GM19023 (cell line): ENCODE measurements around the gene DAPK1.

Experiments
- ATAC-seq: cut with Tn5 transposase; IDR thresholded peaks from one replicate; pipeline ENCODE4 v1.9.1; 2021; ENCODE audit warnings: mild to moderate bottlenecking, moderate library complexity; ENCODE audit not compliant: unreplicated experiment

DAPK1 gene

GRCh38 chr9:87609002-87609401, 111.3 kb downstream of the DAPK1 start:
- ATAC-seq: no peak

- ATAC-seq: no peak
Observed at GRCh38 chr9:87609486-87609885, 111.8 kb downstream of the DAPK1 start.

DNA sequence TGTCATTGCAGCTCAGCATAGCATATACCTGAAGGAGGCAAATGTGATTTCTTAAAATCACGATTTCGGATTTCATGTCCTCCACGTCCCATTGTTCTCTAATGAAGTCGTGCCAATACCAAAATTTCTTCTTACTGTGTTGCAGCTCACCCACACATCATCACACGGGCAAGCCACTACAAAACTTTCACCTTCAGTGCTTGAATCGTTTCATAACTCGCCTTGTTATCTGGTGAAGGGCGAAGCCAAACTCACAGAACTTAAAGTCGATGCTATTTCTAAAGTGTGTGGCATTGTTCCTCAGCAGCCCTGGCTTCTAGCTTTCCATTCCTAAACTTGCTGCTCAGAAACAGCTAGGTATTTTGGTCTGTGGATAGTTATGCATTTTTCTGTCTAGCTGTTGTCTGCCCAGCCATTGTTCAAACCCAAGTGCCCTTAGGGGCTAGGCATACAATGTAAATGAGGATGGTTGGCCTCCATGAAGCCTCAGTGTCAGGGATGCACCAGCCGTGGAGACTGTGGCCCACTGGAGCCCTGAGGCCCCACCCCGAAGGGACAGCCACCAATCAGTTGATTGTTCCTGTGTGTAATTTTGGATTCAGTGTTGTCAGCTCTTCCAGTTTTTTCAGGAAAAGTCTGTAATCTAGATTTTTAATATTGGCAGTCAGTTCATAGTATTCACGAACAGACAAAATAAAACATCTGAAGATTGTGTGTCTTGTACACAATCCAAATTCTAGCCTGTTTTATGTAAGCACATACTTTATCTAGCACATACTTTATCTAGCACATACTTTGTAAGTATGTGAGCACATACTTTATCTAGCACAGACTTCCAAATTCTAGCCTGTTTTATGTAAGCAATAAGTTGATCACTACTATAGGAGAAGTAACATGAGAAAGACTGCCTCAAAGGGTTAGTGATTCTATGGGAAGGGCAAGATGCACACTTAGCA, 112.8 kb downstream of the DAPK1 start:
- no peak for ATAC-seq

GRCh38 chr9:87611776-87612175, 114.1 kb downstream of the DAPK1 start:
- no peak for ATAC-seq

DNA sequence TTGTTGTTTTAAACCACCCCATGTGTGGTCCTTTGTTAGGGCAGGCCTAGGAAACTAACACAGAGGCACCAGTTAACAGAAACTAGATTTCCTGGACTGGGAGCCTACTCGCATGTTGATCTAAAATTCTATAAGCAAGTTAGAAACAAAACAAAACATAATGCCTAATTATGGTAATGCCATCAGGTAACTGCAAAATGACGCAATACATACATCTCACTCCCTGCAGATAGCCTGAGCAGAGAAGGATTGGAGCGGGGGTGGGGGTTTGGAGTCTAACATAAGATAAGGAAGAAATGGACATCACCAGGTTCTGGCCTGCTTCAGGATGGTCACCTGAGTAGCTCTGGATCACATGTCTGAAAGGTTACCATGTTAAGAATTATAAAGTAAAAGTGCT, 114.9 kb downstream of the DAPK1 start:
- ATAC-seq: no peak

- ATAC-seq: peak; percentile 42
Observed at GRCh38 chr9:87613265-87614111, 115.8 kb downstream of the DAPK1 start.

DNA sequence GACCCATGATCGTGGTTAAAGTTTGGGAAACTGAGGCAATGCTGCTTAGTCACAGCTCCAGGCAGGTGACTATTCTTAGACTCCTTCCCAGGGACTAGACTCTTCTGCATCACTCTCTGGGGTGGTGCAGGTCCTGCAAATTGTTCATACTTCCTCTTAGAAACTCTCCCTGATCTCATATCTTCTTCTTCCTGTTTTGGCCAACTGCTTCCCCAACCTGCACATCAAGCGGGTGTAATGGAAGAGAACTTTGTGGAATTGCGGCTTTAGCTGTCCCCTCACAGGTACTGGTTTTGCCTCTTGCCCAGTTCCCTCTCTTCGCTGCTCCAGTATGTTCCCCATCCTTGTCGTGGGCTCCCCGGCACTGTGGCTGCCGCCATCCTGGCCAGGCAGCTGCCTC, 116.7 kb downstream of the DAPK1 start:
- no peak for ATAC-seq

DNA sequence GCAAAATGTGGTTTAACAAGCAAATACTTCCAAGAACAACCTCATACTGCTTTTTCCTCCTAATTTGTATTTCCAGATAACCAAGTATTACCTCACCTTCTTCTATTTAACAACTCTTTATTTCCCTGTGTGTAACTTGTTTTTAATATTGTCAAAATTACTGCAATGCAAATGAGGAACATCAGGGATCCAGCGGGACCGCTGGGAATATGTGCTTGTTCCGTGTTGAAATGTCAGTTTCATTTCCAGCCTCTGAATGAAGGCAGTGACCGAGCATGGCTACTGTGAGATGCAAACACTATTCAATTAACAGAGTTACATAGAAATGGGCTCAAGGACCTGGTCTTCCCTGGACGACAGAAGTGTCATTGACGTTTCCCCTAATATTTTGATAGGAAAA, 117.5 kb downstream of the DAPK1 start:
- no peak for ATAC-seq

GRCh38 chr9:87615547-87616148, 118.0 kb downstream of the DAPK1 start:
- no peak for ATAC-seq

DNA sequence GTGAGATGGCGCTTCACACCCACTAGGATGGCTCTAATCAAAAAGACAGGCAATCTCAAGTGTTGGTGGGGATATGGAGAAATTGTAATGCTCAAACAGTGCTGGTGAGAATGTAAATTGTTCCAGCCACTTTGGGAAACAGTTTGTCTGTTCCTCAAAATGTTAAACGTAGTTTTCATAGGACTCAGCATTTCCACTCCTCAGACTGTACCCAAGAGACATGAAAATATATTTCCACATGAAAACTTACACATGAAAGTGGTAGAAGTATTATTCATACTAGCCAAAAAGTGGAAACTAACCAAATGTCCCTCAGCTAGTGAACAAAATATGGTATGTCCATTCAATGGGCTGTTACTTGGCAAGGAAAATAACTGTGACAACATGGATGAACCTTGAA, 120.6 kb downstream of the DAPK1 start:
- ATAC-seq: no peak

DNA sequence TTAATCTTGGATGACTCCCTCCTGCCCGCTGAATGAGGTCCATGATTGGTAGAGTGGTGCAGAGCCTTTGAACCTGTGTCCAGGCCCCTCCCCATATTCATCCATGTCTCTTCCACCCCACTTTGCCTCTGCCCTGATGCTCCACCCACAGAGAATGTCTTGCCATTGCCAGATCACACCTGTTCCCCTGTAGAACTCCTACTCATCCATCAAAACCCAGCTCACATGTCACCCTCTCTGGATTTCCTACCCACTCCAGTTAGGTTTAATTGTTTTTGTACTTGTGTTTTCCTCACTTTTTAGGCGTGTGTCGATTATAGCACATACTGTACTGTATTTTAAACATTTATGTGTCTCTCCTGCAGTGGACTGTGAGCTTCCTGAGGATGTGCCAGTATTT, 121.3 kb downstream of the DAPK1 start:
- ATAC-seq: no peak

- ATAC-seq: no peak
Observed at GRCh38 chr9:87619346-87619745, 121.7 kb downstream of the DAPK1 start.

GRCh38 chr9:87620731-87621322, 123.2 kb downstream of the DAPK1 start:
- ATAC-seq: no peak

DNA sequence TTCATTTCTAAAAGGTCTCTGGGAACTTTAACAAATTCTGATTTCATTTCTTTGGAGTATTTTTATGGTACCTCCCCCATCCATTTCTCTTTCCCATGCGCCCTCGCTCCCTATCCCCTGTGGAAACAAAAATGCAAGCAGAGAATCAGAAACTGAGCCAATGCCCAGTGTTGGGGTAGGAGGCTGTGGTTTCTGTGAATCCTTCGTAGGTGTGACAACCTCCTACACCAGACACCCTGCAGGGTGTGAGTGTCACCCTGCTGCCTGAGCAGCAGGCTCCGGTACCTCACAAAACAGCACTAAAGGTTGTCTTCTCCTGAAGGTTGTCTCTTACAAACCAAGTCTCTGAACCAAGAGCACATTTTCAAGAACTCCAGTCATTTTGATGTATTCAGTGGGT, 124.4 kb downstream of the DAPK1 start:
- ATAC-seq: no peak

DNA sequence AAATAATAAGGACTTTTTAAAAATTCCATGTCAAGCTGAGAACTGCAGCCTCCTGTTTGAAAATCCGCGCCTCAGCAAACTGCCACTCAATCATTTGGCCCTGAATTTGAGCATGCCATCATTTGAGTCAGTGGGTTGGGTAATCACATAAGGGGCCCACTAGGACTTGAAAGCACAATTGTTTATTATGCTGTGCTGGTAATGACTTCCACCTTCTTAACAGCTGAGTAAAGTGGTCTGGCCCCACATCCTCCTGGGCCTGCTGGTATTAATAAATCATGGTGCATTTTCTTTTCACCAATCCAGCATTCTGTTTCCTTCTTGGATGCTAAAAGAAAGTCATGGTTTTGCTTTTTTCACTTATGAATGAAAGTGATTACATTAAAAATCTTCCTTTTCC, 125.3 kb downstream of the DAPK1 start:
- no peak for ATAC-seq

- ATAC-seq: no peak
Observed at GRCh38 chr9:87628346-87628745, 130.7 kb downstream of the DAPK1 start.

DNA sequence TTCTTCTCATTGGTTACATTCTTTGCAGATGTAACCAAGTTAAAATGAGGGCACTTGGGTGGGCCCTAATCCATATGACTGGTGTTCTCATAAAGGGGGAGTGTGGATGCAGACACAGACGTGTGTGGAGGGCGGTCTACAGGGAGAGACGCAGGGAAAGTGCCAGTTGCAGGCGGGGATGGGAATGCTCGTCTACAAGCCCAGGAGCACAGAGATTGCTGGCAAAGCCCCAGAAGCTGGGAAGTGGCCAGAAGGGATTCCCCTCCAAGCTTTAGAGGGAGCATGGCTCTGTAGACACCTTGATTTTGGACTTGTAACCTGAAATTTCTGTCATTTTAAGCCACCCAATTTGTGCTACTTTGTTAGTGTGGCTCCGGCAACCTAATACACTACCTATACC, 131.4 kb downstream of the DAPK1 start:
- ATAC-seq: no peak

GRCh38 chr9:87630266-87630665, 132.6 kb downstream of the DAPK1 start:
- ATAC-seq: no peak

DNA sequence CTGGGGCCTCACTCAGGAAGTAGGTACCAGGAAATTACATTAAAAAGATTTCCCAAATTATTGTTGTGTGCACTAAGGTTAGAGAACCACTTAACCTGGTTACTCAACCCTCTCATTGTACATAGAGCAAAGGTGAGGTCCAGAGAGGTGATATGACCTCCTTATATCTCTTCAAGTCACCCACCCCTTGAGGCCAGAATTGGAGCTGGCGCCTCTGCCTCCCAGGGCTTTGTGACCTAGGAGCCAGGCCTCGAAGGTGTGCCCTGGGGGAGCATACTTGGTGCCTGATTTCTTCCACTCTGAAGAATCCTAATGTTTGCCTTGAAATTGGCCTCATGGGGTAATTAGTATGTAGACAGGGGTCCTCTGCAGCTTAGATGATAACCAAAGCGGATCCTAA, 133.2 kb downstream of the DAPK1 start:
- ATAC-seq: no peak

DNA sequence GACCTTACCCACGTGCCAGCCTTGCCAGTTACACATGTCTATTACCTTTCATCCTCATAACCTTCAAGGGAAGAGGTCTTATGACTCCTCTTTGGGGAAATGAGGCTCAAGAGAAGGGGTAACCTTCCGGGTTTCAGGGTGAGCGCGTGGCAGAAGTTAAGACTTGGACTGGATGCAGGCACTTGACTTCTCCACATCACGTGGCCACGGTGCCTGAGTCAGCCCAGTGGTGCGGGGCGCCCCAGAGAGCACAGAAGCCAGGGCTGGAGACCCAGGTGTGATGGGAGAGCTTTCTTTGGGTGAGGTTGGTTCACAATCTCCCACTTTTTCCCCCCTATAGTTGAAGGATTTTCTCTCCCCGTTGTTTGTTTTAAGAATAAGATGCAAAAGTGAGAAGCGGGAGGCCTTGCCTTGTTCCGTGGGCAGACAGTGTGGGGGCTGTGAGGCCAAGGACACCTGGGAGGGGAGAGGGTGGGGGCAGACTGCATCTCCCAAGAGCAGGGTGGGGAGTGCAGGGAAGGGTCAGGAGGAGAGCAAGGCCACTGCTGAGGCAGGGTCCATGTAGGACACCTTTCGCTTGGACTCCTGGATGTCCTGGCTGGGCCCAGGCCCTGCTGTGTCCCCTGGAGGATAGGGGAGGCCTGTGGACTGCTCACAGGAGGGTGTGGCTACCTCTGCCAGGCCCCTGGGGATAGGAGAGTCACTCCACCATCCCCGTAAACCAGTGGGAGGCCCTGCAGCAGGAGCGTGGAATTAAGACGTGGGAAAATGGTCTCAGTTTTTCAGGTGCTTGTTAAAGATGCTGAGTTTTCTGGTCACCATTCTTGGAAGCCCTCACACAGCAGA, 138.2 kb downstream of the DAPK1 start:
- no peak for ATAC-seq
